ENCODE results near the gene COG5.

- no peak for TF ChIP-seq POLR2A (IDR thresholded peaks at IDR 0.05)
- TF ChIP-seq, protein P1, sequence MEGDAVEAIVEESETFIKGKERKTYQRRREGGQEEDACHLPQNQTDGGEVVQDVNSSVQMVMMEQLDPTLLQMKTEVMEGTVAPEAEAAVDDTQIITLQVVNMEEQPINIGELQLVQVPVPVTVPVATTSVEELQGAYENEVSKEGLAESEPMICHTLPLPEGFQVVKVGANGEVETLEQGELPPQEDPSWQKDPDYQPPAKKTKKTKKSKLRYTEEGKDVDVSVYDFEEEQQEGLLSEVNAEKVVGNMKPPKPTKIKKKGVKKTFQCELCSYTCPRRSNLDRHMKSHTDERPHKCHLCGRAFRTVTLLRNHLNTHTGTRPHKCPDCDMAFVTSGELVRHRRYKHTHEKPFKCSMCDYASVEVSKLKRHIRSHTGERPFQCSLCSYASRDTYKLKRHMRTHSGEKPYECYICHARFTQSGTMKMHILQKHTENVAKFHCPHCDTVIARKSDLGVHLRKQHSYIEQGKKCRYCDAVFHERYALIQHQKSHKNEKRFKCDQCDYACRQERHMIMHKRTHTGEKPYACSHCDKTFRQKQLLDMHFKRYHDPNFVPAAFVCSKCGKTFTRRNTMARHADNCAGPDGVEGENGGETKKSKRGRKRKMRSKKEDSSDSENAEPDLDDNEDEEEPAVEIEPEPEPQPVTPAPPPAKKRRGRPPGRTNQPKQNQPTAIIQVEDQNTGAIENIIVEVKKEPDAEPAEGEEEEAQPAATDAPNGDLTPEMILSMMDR (IDR thresholded peaks at IDR 0.05), result no peak
Measured at GRCh38 chr7:107428642-107429041, 135.1 kb downstream of the COG5 start.
